HCT116 (cell line): ENCODE results near the gene ARFRP1. TPM values are rescaled to one million over a fixed set of nuclear protein-coding genes. Genes with fewer than 3 reads are reported as not detected.

Experiments used
- ATAC-seq: fragments of 200-7000 bp; cut with Tn5 transposase; 2 replicates; pipeline ENCODE4 v1.9.1; 2020; ENCODE audit warnings: mild to moderate bottlenecking, moderate library complexity
- BruUV-seq: library from RNA; stranded (reverse); fragments of 400-500 nt; replicated peaks from 2 replicates; lab custom pipeline; 2021; lab: Mats Ljungman, UMichigan
- CTCF ChIA-PET: fragments of 300-600 bp; sonication (Branson Sonifier 250); formaldehyde crosslinking; loops from one replicate; lab custom pipeline; 2021; ENCODE audit warnings: antibody characterized with exemption; lab: Charles Lee
- POLR2A ChIA-PET: fragments of 300-600, 350-600 bp; sonication (Branson Sonifier 250); formaldehyde crosslinking; loops from one replicate; lab custom pipeline; 2021; ENCODE audit warnings: antibody characterized with exemption; lab: Charles Lee
- RAD21 ChIA-PET, 2 experiments: fragments of 300-600 bp; sonication (Branson Sonifier 250); formaldehyde crosslinking; loops; one replicate each; lab custom pipeline; 2023; ENCODE audit warnings: low total read pairs in 2 of 2; ENCODE audit not compliant: uncharacterized antibody in 2 of 2, unreplicated experiment in 2 of 2, low non-redundant PET in 1 of 2; lab: Charles Lee
- DNase-seq: peaks from one replicate; pipeline ENCODE4 v3.0.0-alpha.2; 2010; ENCODE audit warnings: low read depth, low spot score
- H2AFZ ChIP-seq: fragments of 200-600 bp; shearing (Covaris generic), sonication (generic); 2 replicates; pipeline ENCODE4 v1.6.1; 2017; ENCODE audit warnings: low read depth, mixed run types, mixed read lengths, antibody characterized with exemption, low read length; ENCODE audit not compliant: poor library complexity, severe bottlenecking
- H3K27ac ChIP-seq: 2 replicates; pipeline ENCODE4 v1.5.1; 2012; ENCODE audit warnings: low read depth, low read length
- H3K27me3 ChIP-seq: fragments of 200-600 bp; sonication (generic); 2 replicates; pipeline ENCODE4 v1.6.1; 2016; ENCODE audit warnings: mixed run types, low read length, mixed read lengths; ENCODE audit not compliant: insufficient read depth
- H3K36me3 ChIP-seq, 2 experiments: fragments of 200-500 bp in 1 of 2; fragments of 200-600 bp in 1 of 2; sonication (Bioruptor generic) in 1 of 2; sonication (generic) in 1 of 2; 2 replicates each; pipeline versions ENCODE4 v1.5.1 to v1.6.1; 2014 to 2016; ENCODE audit warnings: low read length in 2 of 2, inconsistent platforms in 1 of 2, mixed read lengths in 1 of 2, mixed run types in 1 of 2; ENCODE audit not compliant: insufficient read depth in 2 of 2, control insufficient read depth in 1 of 2
- H3K4me1 ChIP-seq, 2 experiments: fragments of 200-600 bp in 1 of 2; sonication (generic) in 1 of 2; 2 replicates each; pipeline versions ENCODE4 v1.5.1 to v1.6.1; 2012 to 2017; ENCODE audit warnings: low read length in 2 of 2, inconsistent platforms in 1 of 2, mild to moderate bottlenecking in 1 of 2, mixed read lengths in 1 of 2, mixed run types in 1 of 2, moderate library complexity in 1 of 2; ENCODE audit not compliant: insufficient read depth in 2 of 2, control insufficient read depth in 1 of 2
- H3K4me2 ChIP-seq: fragments of 200-600 bp; sonication (generic); 2 replicates; pipeline ENCODE4 v1.6.1; 2017; ENCODE audit warnings: mixed run types, low read length, mixed read lengths
- H3K4me3 ChIP-seq, 2 experiments: fragments of 200-600 bp in 1 of 2; sonication (generic) in 1 of 2; replicated peaks in 1 of 2; 2 replicates each; pipeline ENCODE4 v1.5.1; 2011 to 2016; ENCODE audit warnings: low read length in 2 of 2, control low read depth in 1 of 2, low read depth in 1 of 2, mild to moderate bottlenecking in 1 of 2, mixed read lengths in 1 of 2, mixed run types in 1 of 2
- H3K79me2 ChIP-seq: fragments of 200-600 bp; sonication (generic); 2 replicates; pipeline ENCODE4 v1.6.1; 2017; ENCODE audit warnings: mild to moderate bottlenecking, mixed run types, low read length, moderate library complexity, mixed read lengths; ENCODE audit not compliant: insufficient read depth
- H3K9ac ChIP-seq: fragments of 200-600 bp; sonication (generic); 2 replicates; pipeline ENCODE4 v1.6.1; 2016; ENCODE audit warnings: low read length, mixed read lengths
- H3K9me2 ChIP-seq: fragments of 200-600 bp; sonication (generic), shearing (Covaris generic); 2 replicates; pipeline ENCODE4 v1.6.1; 2017; ENCODE audit warnings: mixed run types, mild to moderate bottlenecking, moderate library complexity; ENCODE audit not compliant: insufficient read depth
- H3K9me3 ChIP-seq, 2 experiments: fragments of 200-500 bp in 1 of 2; fragments of 200-600 bp in 1 of 2; sonication (Bioruptor generic) in 1 of 2; sonication (generic) in 1 of 2; 2 replicates each; pipeline ENCODE4 v1.6.1; 2014 to 2017; ENCODE audit warnings: low read length in 2 of 2, mixed read lengths in 2 of 2, inconsistent platforms in 1 of 2, low read depth in 1 of 2, mild to moderate bottlenecking in 1 of 2, mixed run types in 1 of 2, moderate library complexity in 1 of 2; ENCODE audit not compliant: control insufficient read depth in 1 of 2, insufficient read depth in 1 of 2
- H4K20me1 ChIP-seq: fragments of 200-600 bp; sonication (generic), shearing (Covaris generic); 2 replicates; pipeline ENCODE4 v1.6.1; 2017; ENCODE audit warnings: mixed run types, mild to moderate bottlenecking, moderate library complexity; ENCODE audit not compliant: insufficient read depth
- ATF3 ChIP-seq: IDR thresholded peaks from 2 replicates; pipeline ENCODE4 v1.6.1; 2012
- CTCF ChIP-seq, 3 experiments: fragments of 200-600 bp in 1 of 3; sonication (generic) in 1 of 3; IDR thresholded peaks in 2 of 3; conservative IDR thresholded peaks in 1 of 3; 2 replicates each; pipeline ENCODE4 v1.5.1; 2012 to 2017; ENCODE audit warnings: low read depth in 2 of 3, low read length in 2 of 3, antibody characterized with exemption in 1 of 3, borderline replicate concordance in 1 of 3, control low read depth in 1 of 3, mild to moderate bottlenecking in 1 of 3, mixed read lengths in 1 of 3, mixed run types in 1 of 3, moderate library complexity in 1 of 3; ENCODE audit not compliant: insufficient read depth in 1 of 3
- EGR1 ChIP-seq: IDR thresholded peaks from 2 replicates; pipeline ENCODE4 v1.6.1; 2012; ENCODE audit warnings: low read depth
- EZH2 ChIP-seq: fragments of 200-600 bp; sonication (generic); IDR thresholded peaks from 2 replicates; pipeline ENCODE4 v1.6.1; 2017; ENCODE audit warnings: antibody characterized with exemption, mixed run types
- FOSL1 ChIP-seq: IDR thresholded peaks from 2 replicates; pipeline ENCODE4 v1.6.1; 2012; ENCODE audit warnings: low read depth
- JUND ChIP-seq: IDR thresholded peaks from 2 replicates; pipeline ENCODE4 v1.6.1; 2012
- POLR2A ChIP-seq: IDR thresholded peaks from 2 replicates; pipeline ENCODE4 v1.7.0; 2011; ENCODE audit warnings: borderline replicate concordance; ENCODE audit not compliant: insufficient read depth, insufficient read length; ENCODE audit errors: extremely low read depth
- POLR2AphosphoS5 ChIP-seq: IDR thresholded peaks from 2 replicates; pipeline ENCODE4 v1.6.1; 2011; ENCODE audit warnings: mild to moderate bottlenecking, low read depth, low read length, moderate library complexity
- RAD21 ChIP-seq: IDR thresholded peaks from 2 replicates; pipeline ENCODE4 v1.6.1; 2012; ENCODE audit warnings: low read depth, mild to moderate bottlenecking
- REST ChIP-seq: IDR thresholded peaks from 2 replicates; pipeline ENCODE4 v1.6.1; 2012; ENCODE audit warnings: low read depth
- SP1 ChIP-seq: IDR thresholded peaks from 2 replicates; pipeline ENCODE4 v1.6.1; 2012; ENCODE audit warnings: low read depth
- SRF ChIP-seq: IDR thresholded peaks from 2 replicates; pipeline ENCODE4 v1.6.1; 2012; ENCODE audit warnings: low read depth
- ZBTB33 ChIP-seq: IDR thresholded peaks from 2 replicates; pipeline ENCODE4 v1.6.1; 2011; ENCODE audit warnings: mild to moderate bottlenecking, low read length, moderate library complexity; ENCODE audit not compliant: insufficient replicate concordance; ENCODE audit errors: extremely low read depth
- ZFX ChIP-seq: fragments of 450-650 bp; IDR thresholded peaks from 2 replicates; pipeline ENCODE4 v1.6.1; 2017
- intact Hi-C: fragments of 100-400 bp; cut with micrococcal nuclease; formaldehyde crosslinking; loops from 2 replicates; pipeline ENCODE4 v1.10.0; 2022
- total RNA-seq: library from RNA; stranded (reverse); gene quantifications from one replicate; pipeline ENCODE4 v1.2.1, GENCODE V29; 2021; ENCODE audit not compliant: unreplicated experiment

Gene ARFRP1
- total RNA-seq, 1 experiment from 2014 or later: 53.7 TPM

GRCh38 chr20:63703471-63703975 lies 4.3 kb downstream of the ARFRP1 start:
- Histone ChIP-seq H3K27ac (no peak overlapping the region; the same call in 1 of the 2 replicates), H3K36me3 (peaks cover 7 to 25% of the 10 kb centered on the region in 2 experiments; a peak in 3 of 4 replicates), H3K9ac (no peak overlapping the region), H2AFZ (no peak overlapping the region), H3K4me3 (no peak overlapping the region), H3K9me3 (no peaks in the 10 kb centered on the region), H3K79me2 (peaks cover 35% of the 10 kb centered on the region), H3K4me1 (peaks cover 21 to 56% of the 10 kb centered on the region in 2 experiments), H4K20me1 (no peaks in the 10 kb centered on the region), H3K27me3 (no peaks in the 10 kb centered on the region), H3K4me2 (no peak overlapping the region), H3K9me2 (no peaks in the 10 kb centered on the region)
- no peak for TF ChIP-seq JUND
- TF ChIP-seq POLR2AphosphoS5: no peak
- TF ChIP-seq SRF: no peak
- TF ChIP-seq POLR2A: no peak
- TF ChIP-seq RAD21: no peak
- TF ChIP-seq REST: no peak
- no peak for TF ChIP-seq ZBTB33
- no peak for TF ChIP-seq SP1
- TF ChIP-seq ATF3: no peak
- no peak for TF ChIP-seq ZFX
- TF ChIP-seq EZH2: no peak
- no peak for TF ChIP-seq FOSL1
- TF ChIP-seq EGR1: no peak
- no peak for TF ChIP-seq CTCF (IDR thresholded peaks at IDR 0.05 in 2 of 3, conservative IDR thresholded peaks at IDR 0.05 in 1 of 3; ENCODE audit: borderline replicate concordance in 1 of 3, insufficient read depth in 1 of 3, low read depth in 2 of 3, low read length in 2 of 3)
- intact Hi-C loops: loop anchor here (10.0 kb wide), 1 partner anchor 351 kb away; no protein-coding TSS in a partner anchor
- CTCF ChIA-PET: no interaction called here
- RAD21 ChIA-PET: interaction anchor here in 1 of 2 experiments (0.6 kb wide), 1 partner anchor 163 kb away, joined by 9 read pairs; no protein-coding TSS in a partner anchor
- POLR2A ChIA-PET: no interaction called here
- BruUV-seq: no TSS peak
- no peak for ATAC-seq
- DNase-seq: no peak
